ES-I3 (cell line): ENCODE data around the gene STC2.

ENCODE experiments used
- H3K36me3 ChIP-seq: 2 replicates; pipeline ENCODE4 v1.6.1; 2013; ENCODE audit warnings: mild to moderate bottlenecking, low read length, control low read depth, moderate library complexity; ENCODE audit not compliant: insufficient read depth
- H3K4me1 ChIP-seq: 2 replicates; pipeline ENCODE4 v1.6.1; 2013; ENCODE audit warnings: mild to moderate bottlenecking, control low read depth, low read length; ENCODE audit not compliant: insufficient read depth
- H3K9ac ChIP-seq: 2 replicates; pipeline ENCODE4 v1.6.1; 2013; ENCODE audit warnings: low read depth, mild to moderate bottlenecking, low read length, moderate library complexity
- H3K9me3 ChIP-seq: 2 replicates; pipeline ENCODE4 v1.6.1; 2013; ENCODE audit warnings: mild to moderate bottlenecking, low read length, moderate library complexity; ENCODE audit not compliant: control insufficient read depth, insufficient read depth

The STC2 gene

DNA sequence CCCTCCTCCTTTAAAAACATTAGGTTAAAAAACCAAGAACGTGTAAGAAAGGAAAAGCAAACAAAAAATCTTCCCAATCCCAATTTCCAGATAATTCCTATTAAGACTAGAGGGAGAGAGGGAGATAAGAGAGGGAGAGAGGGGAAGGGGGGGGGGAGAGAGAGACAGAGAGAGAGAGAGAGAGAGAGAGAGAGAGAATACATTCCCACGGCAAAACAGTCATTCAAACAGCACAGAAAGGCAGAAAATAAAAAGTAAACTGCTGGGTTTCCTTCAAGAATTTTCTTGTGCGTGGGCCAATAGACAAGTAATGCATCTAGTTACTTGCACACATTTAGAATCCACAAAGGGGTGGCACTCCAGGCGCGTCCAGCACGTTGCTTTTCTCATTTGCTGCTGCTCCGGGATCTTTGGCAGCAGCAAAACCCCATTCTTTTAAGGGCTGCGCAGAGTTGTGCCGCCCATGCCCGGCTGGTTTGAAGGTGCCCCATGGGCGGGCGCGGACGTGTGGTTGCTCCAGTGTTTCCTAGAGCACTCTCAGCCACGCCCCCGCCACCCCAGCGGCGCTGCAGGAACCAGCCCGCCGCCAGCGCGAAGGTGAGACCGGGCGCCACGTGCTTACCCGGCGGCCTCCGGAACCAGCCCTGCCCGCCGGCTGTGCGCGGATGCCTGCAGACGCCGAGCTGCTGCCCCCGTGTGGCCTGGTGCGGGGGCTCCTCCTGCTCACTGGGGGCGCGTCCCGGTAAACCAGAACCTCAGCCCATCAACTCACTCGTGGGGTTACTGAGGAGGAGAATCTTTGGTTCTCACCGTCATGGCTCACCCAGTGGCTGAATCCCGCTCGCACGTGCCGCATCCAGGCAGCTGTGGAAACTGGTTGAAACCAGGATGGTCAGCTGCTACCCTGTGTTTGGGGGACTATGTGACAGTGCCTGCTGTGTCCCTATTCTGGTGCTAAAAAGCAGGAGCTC, 44.6 kb downstream of the STC2 start:
- Histone ChIP-seq H3K9ac (no peak overlapping the region; the same call in 1 of the 2 replicates), H3K36me3 (no peaks in the 10 kb centered on the region), H3K9me3 (no peaks in the 10 kb centered on the region), H3K4me1 (no peaks in the 10 kb centered on the region)

DNA sequence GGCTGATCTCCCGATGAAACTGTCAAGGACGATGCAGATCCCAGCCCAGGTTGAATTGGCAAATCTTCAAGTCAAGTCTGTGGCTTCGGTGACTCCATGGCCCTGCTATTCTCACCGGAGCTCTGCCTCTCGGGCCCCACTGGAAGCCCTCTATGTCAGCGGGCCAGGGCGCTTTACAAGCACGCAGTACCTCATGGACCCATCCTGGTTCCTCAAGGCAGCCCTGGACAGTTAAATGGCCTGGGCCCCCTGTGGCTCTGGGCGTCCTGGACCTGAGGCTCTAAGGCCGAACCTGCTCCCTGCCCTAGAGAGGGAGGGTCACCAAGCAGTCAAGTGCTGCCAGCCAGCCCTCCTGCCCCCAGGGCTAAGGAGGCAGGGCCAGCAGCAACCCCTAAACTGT, 45.3 kb downstream of the STC2 start:
- Histone ChIP-seq H3K36me3 (no peaks in the 10 kb centered on the region), H3K9me3 (no peaks in the 10 kb centered on the region), H3K4me1 (no peaks in the 10 kb centered on the region), H3K9ac (no peak overlapping the region)

GRCh38 chr5:173281910-173282309, 46.3 kb downstream of the STC2 start:
- Histone ChIP-seq H3K9ac (no peak overlapping the region), H3K36me3 (no peaks in the 10 kb centered on the region), H3K4me1 (no peaks in the 10 kb centered on the region), H3K9me3 (no peaks in the 10 kb centered on the region)

- H3K4me1 ChIP-seq, result no peaks in the 10 kb centered on the region
- no peaks in the 10 kb centered on the region for H3K9me3 ChIP-seq
- no peak overlapping the region for H3K9ac ChIP-seq
- no peaks in the 10 kb centered on the region for H3K36me3 ChIP-seq
Observed at GRCh38 chr5:173279166-173279565, 49.0 kb downstream of the STC2 start.

- Histone ChIP-seq H3K9ac (no peak overlapping the region), H3K36me3 (no peaks in the 10 kb centered on the region), H3K4me1 (no peaks in the 10 kb centered on the region)
Observed at GRCh38 chr5:173278641-173279040, 49.6 kb downstream of the STC2 start.

GRCh38 chr5:173278172-173278571, 50.0 kb downstream of the STC2 start:
- no peaks in the 10 kb centered on the region for H3K36me3 ChIP-seq
- H3K4me1 ChIP-seq, result no peaks in the 10 kb centered on the region
- H3K9ac ChIP-seq, result no peak overlapping the region
- H3K9me3 ChIP-seq, result no peaks in the 10 kb centered on the region

More at GRCh38 chr5:173278641-173279040, 49.6 kb downstream of the STC2 start:
- no peaks in the 10 kb centered on the region for H3K9me3 ChIP-seq

DNA sequence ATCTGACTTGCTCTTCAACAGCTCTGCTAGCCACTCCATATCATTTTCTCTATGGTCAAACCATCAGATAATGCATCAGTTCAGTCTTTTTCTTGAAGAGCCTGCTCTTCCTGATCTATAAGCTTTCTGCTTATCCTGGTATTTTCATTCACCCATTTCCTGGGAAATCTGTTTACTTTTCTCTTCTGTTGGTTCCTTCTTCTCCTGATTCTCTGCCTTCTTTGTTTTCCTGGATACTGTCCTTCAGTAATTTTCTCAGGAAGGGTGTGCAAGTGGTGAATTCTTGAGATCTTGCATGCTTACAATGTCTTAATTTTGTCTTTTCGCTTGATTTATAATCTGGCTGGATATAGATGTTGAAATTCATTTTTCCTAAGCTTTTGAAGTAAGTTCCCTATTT, 53.4 kb downstream of the STC2 start:
- Histone ChIP-seq H3K36me3 (no peaks in the 10 kb centered on the region), H3K9ac (no peak overlapping the region), H3K9me3 (no peaks in the 10 kb centered on the region), H3K4me1 (no peaks in the 10 kb centered on the region)

- Histone ChIP-seq H3K9me3 (no peaks in the 10 kb centered on the region), H3K9ac (no peak overlapping the region), H3K36me3 (no peaks in the 10 kb centered on the region), H3K4me1 (no peaks in the 10 kb centered on the region)
Observed at GRCh38 chr5:173271419-173271818, 56.8 kb downstream of the STC2 start.

DNA sequence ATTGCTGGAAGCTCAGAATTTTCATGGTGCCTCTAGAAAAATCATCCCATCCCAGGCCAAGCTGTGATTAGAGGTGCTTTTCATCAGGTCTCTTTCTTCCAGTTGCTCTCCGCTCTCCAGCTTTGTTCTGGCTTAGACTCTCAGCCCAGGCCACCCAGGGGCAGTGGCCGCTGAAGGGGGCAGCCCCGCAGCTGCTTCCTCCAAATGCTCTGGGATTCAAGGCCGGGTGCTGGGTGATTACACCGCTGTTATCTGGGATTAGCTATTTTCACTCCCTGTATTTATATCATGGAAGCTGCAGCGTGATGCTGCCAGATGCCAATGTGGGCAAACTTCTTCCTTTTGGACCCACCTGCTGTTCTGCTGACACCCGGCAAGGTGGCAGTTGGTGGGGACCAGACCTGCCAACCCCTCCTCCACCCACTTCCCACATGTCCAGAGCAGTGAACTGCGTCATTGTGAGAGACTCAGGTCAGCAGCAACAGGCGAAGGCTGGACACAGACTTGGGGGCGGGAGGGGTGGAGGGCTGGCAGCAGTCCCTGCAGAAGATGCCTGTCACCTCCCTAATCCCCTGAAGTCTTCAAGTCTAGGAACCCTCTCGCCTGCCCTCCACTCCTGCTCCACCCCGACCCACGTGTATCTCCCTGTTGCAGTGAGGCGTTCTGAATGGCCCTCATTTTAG, 59.3 kb downstream of the STC2 start:
- Histone ChIP-seq H3K4me1 (no peaks in the 10 kb centered on the region), H3K36me3 (no peaks in the 10 kb centered on the region), H3K9ac (no peak overlapping the region), H3K9me3 (no peaks in the 10 kb centered on the region)

- no peaks in the 10 kb centered on the region for H3K9me3 ChIP-seq
- H3K4me1 ChIP-seq, result no peaks in the 10 kb centered on the region
- H3K9ac ChIP-seq, result no peak overlapping the region
- no peaks in the 10 kb centered on the region for H3K36me3 ChIP-seq
Observed at GRCh38 chr5:173265433-173265832, 62.8 kb downstream of the STC2 start.
